ENCODE measurements around the gene SCARB1.

GRCh38 chr12:124906606-124907261 lies 43.1 kb upstream of the SCARB1 start:
- no peak for TF ChIP-seq EZH2 (IDR thresholded peaks at IDR 0.05)
- TF ChIP-seq FOXP2 (optimal IDR thresholded peaks at IDR 0.05; ENCODE audit: control extremely low read depth, extremely low read length, insufficient read depth), result no peak

All from SK-N-MC (cell line).